AG09319 (cell line): ENCODE data around the gene PON1.

ENCODE experiments used
- DNase-seq: peaks from one replicate; pipeline ENCODE4 v3.0.0-alpha.2; 2010; ENCODE audit warnings: low read depth; ENCODE audit errors: extremely low read depth
- TF ChIP-seq, protein P1 (sequence below): IDR thresholded peaks from 2 replicates; pipeline ENCODE4 v1.5.1; 2011; ENCODE audit warnings: low read depth, mild to moderate bottlenecking, inconsistent platforms, low read length, moderate library complexity

Gene PON1

DNA sequence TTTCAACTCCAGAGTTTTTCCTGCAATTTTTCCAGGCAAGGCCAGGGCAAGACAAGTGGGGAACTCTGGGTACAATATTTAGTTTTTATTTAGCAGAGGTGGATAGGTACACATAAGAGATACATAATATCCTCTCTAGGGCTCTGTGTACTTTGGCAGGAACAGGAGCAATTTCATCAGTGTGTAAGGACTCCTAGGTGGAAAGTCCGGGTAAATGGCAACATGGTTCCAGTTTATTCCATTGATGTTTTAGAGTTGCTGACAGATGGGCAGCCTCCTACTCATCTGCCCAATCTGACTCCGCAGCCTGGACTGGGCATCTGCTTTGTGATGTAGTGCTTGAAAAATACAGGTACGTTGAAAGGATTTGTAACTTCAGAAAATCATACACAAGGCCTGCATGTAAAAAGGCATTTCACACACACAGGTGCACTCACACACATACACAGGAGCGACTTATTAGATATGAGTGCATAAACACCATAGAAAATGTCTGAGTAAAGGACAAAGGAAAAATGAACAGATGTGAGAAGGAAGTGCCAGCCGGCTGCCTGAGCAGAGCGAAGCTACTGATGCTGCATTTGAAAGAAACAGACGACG is 5.7 kb downstream of the PON1 start:
- DNase-seq = no peak
- TF ChIP-seq, protein P1, sequence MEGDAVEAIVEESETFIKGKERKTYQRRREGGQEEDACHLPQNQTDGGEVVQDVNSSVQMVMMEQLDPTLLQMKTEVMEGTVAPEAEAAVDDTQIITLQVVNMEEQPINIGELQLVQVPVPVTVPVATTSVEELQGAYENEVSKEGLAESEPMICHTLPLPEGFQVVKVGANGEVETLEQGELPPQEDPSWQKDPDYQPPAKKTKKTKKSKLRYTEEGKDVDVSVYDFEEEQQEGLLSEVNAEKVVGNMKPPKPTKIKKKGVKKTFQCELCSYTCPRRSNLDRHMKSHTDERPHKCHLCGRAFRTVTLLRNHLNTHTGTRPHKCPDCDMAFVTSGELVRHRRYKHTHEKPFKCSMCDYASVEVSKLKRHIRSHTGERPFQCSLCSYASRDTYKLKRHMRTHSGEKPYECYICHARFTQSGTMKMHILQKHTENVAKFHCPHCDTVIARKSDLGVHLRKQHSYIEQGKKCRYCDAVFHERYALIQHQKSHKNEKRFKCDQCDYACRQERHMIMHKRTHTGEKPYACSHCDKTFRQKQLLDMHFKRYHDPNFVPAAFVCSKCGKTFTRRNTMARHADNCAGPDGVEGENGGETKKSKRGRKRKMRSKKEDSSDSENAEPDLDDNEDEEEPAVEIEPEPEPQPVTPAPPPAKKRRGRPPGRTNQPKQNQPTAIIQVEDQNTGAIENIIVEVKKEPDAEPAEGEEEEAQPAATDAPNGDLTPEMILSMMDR = no peak

- TF ChIP-seq, protein P1 = no peak
- DNase-seq = no peak
Measured at GRCh38 chr7:95317966-95318365, 6.4 kb downstream of the PON1 start.

- TF ChIP-seq, protein P1 = no peak
- DNase-seq = no peak
Measured at GRCh38 chr7:95317546-95317945, 6.8 kb downstream of the PON1 start.

DNA sequence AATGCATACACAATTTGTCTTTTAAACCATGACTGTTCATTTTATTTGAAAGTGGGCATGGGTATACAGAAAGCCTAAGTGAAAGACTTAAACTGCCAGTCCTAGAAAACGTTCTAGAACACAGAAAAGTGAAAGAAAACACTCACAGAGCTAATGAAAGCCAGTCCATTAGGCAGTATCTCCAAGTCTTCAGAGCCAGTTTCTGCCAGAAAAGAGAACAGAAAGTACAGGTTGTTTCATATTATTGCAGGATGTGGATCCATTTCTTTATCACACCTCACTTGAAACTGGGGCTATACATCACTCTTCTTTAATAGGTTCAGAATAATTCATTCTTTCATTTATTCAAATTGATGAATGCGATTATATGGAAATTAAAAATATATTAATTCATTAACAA is 7.7 kb downstream of the PON1 start:
- TF ChIP-seq, protein P1 = no peak
- DNase-seq = no peak

DNA sequence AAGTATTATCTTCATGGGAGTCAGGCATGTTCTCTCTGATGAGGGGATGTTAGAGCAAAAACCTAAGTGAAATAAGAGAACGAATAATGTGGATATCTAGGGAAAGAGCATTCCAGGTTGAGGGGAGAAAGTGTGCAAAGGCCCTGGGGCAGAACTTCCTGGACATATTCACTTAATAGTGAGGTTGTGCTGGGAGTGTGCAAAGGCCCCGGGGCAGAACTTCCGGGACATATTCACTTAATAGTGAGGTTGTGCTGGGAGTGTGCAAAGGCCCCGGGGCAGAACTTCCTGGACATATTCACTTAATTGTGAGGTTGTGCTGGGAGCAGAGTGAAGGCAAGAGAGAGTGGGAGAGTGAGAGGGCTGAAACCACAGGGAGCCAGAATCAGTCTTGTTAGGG is 11.8 kb downstream of the PON1 start:
- TF ChIP-seq, protein P1 = no peak
- no peak for DNase-seq

- no peak for DNase-seq
- TF ChIP-seq, protein P1 = no peak
Measured at GRCh38 chr7:95311389-95311788, 12.9 kb downstream of the PON1 start.

- TF ChIP-seq, protein P1 = no peak
- no peak for DNase-seq
Measured at GRCh38 chr7:95309951-95310350, 14.4 kb downstream of the PON1 start.
